ENCODE data around the gene CCDC68. TPM values are rescaled to one million over a fixed set of nuclear protein-coding genes. Genes with fewer than 3 reads are reported as not detected.
"Not testable (repeated sequence)": the region's sequence is repeated elsewhere in the genome, so short reads cannot be mapped to it uniquely, and the experiment has no call there.

CCDC68 gene
- total and polyA plus RNA-seq, 2 experiments from 2014 or later: 0.11 to 0.18 TPM

DNA sequence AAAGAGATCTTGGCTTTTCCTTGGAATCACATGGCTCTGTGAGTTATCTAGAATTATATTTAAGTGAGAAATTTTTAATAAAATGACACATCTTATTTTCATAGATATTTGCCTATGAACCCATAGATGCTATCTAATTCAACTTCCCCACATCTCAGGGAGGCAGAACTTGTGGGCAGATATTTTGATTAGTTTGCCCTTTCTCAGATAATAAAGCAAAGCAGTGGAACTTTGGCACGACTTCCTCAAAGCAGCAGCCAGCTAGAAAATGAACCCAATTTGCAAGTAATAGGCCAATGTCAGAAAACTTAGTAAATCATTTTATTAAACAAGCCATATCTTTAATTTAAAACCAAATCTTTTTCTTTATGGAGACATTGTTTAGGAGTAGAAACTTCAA is 98.3 kb downstream of the CCDC68 start:
- H3K9ac ChIP-seq: no peak overlapping the region
- WGBS, 2 experiments (ENCODE audit: low coverage in 1 of 2, low lambda C conversion rate in 2 of 2, missing lambda C conversion rate in 2 of 2): 36 to 38% methylated on average over 1 of the region's 1 CpG
- no peaks in the 10 kb centered on the region for H3K4me1 ChIP-seq (ENCODE audit: insufficient read depth)
- in situ Hi-C loops (cut with MboI): no loop called here
- no peaks in the 10 kb centered on the region for H3K9me3 ChIP-seq (ENCODE audit: low read depth)
- no peaks in the 10 kb centered on the region for H3K79me2 ChIP-seq (ENCODE audit: insufficient read depth)
- no peaks in the 10 kb centered on the region for H4K20me1 ChIP-seq (ENCODE audit: insufficient read depth)
- no peaks in the 10 kb centered on the region for H3F3A ChIP-seq (ENCODE audit: insufficient read depth)
- no peak for TF ChIP-seq EZH2phosphoT487 (IDR thresholded peaks at IDR 0.05; ENCODE audit: insufficient read depth, low read depth)
- TF ChIP-seq EZH2 (IDR thresholded peaks at IDR 0.05; ENCODE audit: insufficient read depth, poor library complexity, severe bottlenecking): no peak
- no peaks in the 10 kb centered on the region for H3K36me3 ChIP-seq (ENCODE audit: low read depth)
- H3K9me2 ChIP-seq (ENCODE audit: insufficient read depth): no peaks in the 10 kb centered on the region
- H3K27ac ChIP-seq: no peak overlapping the region
- no peak overlapping the region for H3K4me3 ChIP-seq
- DNase-seq: no peak
- no peak overlapping the region for H3K4me2 ChIP-seq (ENCODE audit: unreplicated experiment)
- H3K27me3 ChIP-seq (replicated peaks; ENCODE audit: insufficient read depth): no peaks in the 10 kb centered on the region
- no peak overlapping the region for H2AFZ ChIP-seq

DNA sequence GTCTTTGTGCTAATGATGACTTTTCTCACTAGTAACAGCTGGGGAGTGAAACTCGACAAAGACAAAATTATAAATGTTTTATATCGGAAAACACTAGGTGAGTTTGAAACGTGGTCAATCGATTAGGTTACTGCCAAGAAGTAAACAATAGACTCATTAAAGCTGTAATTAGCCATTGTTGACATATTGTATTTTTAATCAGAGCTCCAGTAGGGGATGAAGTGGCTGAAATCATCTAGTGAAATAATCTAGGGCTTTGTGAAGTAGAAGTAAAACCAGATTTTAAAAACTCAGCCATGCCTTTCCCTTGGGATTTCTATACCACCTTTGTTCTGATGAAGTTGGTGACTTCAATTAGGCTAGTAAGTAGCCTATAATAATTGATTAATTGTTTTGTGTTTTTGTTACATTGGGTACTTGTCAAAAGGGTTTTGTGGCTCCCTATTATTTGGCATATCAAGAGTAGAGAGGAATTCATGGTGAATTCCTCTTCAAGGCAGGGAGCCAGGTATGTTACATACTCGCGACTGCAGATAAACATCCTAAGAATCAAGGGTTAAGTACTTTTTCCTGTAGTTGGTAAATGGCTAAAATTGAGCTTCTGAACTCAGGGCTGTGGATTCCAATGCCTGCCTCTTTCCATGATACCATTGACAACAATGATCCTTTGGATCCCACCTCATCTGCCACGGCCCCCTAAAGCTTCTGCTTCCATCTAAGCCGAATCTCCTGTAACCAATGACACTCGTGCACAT is 99.4 kb downstream of the CCDC68 start:
- DNase-seq: no peak
- Histone ChIP-seq H3K27me3 (replicated peaks; ENCODE audit: insufficient read depth) (no peaks in the 10 kb centered on the region), H3K4me2 (ENCODE audit: unreplicated experiment) (no peak overlapping the region), H3K27ac (no peak overlapping the region), H2AFZ (no peak overlapping the region), H3K79me2 (ENCODE audit: insufficient read depth) (no peaks in the 10 kb centered on the region), H3K9me3 (ENCODE audit: low read depth) (no peaks in the 10 kb centered on the region), H3K9me2 (ENCODE audit: insufficient read depth) (no peaks in the 10 kb centered on the region), H3F3A (ENCODE audit: insufficient read depth) (no peaks in the 10 kb centered on the region), H3K9ac (no peak overlapping the region), H3K4me1 (ENCODE audit: insufficient read depth) (no peaks in the 10 kb centered on the region), H3K36me3 (ENCODE audit: low read depth) (no peaks in the 10 kb centered on the region), H3K4me3 (no peak overlapping the region), H4K20me1 (ENCODE audit: insufficient read depth) (no peaks in the 10 kb centered on the region)
- in situ Hi-C loops (cut with MboI): no loop called here
- TF ChIP-seq EZH2phosphoT487 (IDR thresholded peaks at IDR 0.05; ENCODE audit: insufficient read depth, low read depth) (no peak), EZH2 (IDR thresholded peaks at IDR 0.05; ENCODE audit: insufficient read depth, poor library complexity, severe bottlenecking) (no peak)
- WGBS, 2 experiments (ENCODE audit: low coverage in 1 of 2, low lambda C conversion rate in 2 of 2, missing lambda C conversion rate in 2 of 2): 88% methylated on average over 9 of the region's 9 CpGs

DNA sequence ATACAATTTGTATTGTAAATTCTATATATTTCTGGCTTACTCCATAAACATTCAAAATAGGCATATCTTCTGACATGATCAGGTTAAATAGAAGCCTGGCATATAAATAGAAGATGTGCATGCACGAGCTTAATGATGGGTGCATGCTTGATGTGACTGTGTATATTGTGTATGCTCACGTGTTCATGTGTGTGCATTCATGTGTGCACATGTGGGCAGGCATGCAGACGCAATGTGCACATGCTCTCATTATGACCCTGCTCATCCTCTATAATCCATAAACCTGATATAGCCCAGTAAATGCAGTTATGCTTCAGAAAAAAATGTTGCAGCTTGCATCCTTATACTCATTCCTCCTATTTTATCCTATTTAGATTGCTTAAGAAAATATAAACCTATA is 101.8 kb downstream of the CCDC68 start:
- Histone ChIP-seq H3K9ac (no peak overlapping the region), H3K79me2 (ENCODE audit: insufficient read depth) (no peaks in the 10 kb centered on the region), H3F3A (ENCODE audit: insufficient read depth) (no peaks in the 10 kb centered on the region), H2AFZ (no peak overlapping the region), H3K36me3 (ENCODE audit: low read depth) (no peaks in the 10 kb centered on the region), H3K27ac (no peak overlapping the region), H3K9me2 (ENCODE audit: insufficient read depth) (no peaks in the 10 kb centered on the region), H4K20me1 (ENCODE audit: insufficient read depth) (no peaks in the 10 kb centered on the region), H3K4me1 (ENCODE audit: insufficient read depth) (no peaks in the 10 kb centered on the region), H3K4me3 (no peak overlapping the region), H3K27me3 (replicated peaks; ENCODE audit: insufficient read depth) (no peaks in the 10 kb centered on the region), H3K4me2 (ENCODE audit: unreplicated experiment) (no peak overlapping the region), H3K9me3 (ENCODE audit: low read depth) (no peaks in the 10 kb centered on the region)
- in situ Hi-C loops (cut with MboI): no loop called here
- DNase-seq: no peak
- TF ChIP-seq EZH2 (IDR thresholded peaks at IDR 0.05; ENCODE audit: insufficient read depth, poor library complexity, severe bottlenecking) (no peak), EZH2phosphoT487 (IDR thresholded peaks at IDR 0.05; ENCODE audit: insufficient read depth, low read depth) (no peak)
- 68 to 72% methylated on average over 3 of the region's 3 CpGs for WGBS, 2 experiments (ENCODE audit: low coverage in 1 of 2, low lambda C conversion rate in 2 of 2, missing lambda C conversion rate in 2 of 2)

DNA sequence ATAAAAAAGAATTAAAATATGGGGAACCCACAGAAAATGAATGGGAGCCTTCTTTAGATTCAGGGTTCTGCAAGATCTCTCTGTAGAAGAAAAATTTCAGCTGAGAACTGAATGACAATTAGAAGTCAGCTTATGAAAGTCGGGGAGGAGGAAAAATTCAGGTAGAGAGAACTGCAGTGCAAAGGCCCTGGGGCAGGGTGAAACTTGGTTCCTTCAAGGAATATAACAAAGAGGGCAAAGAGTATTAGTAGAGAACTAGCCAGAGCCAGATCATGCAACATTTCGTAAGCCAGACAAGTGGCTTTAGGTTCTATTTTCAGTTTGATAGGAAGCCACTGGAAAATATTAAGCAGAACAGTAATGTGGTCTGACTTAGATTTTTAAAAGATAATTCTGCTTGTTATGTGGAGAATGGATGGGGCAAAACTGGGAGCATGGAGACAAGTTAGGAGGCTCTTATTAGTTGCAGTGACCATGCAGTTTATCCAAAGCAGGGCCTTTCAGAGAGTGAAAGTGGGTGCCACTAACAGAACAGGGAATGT is 103.1 kb downstream of the CCDC68 start:
- H3F3A ChIP-seq (ENCODE audit: insufficient read depth): no peaks in the 10 kb centered on the region
- no peak for TF ChIP-seq EZH2 (IDR thresholded peaks at IDR 0.05; ENCODE audit: insufficient read depth, poor library complexity, severe bottlenecking)
- no peak for TF ChIP-seq EZH2phosphoT487 (IDR thresholded peaks at IDR 0.05; ENCODE audit: insufficient read depth, low read depth)
- WGBS, 2 experiments (ENCODE audit: low coverage in 1 of 2, low lambda C conversion rate in 2 of 2, missing lambda C conversion rate in 2 of 2): 70 to 86% methylated on average over 2 of the region's 2 CpGs
- H3K4me1 ChIP-seq (ENCODE audit: insufficient read depth): no peaks in the 10 kb centered on the region
- H3K27me3 ChIP-seq (replicated peaks; ENCODE audit: insufficient read depth): no peaks in the 10 kb centered on the region
- H3K4me3 ChIP-seq: no peak overlapping the region
- no peaks in the 10 kb centered on the region for H3K9me2 ChIP-seq (ENCODE audit: insufficient read depth)
- in situ Hi-C loops (cut with MboI): no loop called here
- no peaks in the 10 kb centered on the region for H4K20me1 ChIP-seq (ENCODE audit: insufficient read depth)
- H3K9me3 ChIP-seq (ENCODE audit: low read depth): no peaks in the 10 kb centered on the region
- no peak overlapping the region for H2AFZ ChIP-seq
- H3K27ac ChIP-seq: no peak overlapping the region
- no peak overlapping the region for H3K9ac ChIP-seq
- H3K79me2 ChIP-seq (ENCODE audit: insufficient read depth): no peaks in the 10 kb centered on the region
- H3K4me2 ChIP-seq (ENCODE audit: unreplicated experiment): no peak overlapping the region
- DNase-seq: no peak
- no peaks in the 10 kb centered on the region for H3K36me3 ChIP-seq (ENCODE audit: low read depth)

DNA sequence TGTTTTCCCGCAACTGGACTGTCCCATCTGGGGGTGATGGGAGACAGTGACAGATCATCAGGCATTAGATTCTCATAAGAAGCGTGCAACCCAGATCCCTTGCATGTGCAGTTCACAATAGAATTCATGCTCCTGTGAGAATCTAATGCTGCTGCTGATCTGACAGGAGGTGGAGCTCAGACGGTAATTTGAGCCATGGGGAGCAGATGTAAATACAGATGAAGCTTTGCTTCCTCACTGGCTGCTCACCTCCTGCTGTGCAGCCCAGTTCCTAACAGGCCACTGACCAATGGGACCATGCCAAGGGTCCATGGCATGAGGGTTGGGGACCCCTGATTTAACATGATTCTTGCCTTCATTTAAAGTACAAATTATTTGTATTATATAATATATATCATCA is 104.2 kb downstream of the CCDC68 start:
- H3K4me3 ChIP-seq; H3K4me2 ChIP-seq (ENCODE audit: unreplicated experiment); H3F3A ChIP-seq (ENCODE audit: insufficient read depth); H3K36me3 ChIP-seq (ENCODE audit: low read depth); in situ Hi-C loops (cut with MboI); H2AFZ ChIP-seq; H4K20me1 ChIP-seq (ENCODE audit: insufficient read depth); H3K27ac ChIP-seq; H3K4me1 ChIP-seq (ENCODE audit: insufficient read depth); DNase-seq; H3K27me3 ChIP-seq (replicated peaks; ENCODE audit: insufficient read depth); H3K9me3 ChIP-seq (ENCODE audit: low read depth); H3K79me2 ChIP-seq (ENCODE audit: insufficient read depth); H3K9ac ChIP-seq; H3K9me2 ChIP-seq (ENCODE audit: insufficient read depth): not testable (repeated sequence)
- WGBS, 2 experiments (ENCODE audit: low coverage in 1 of 2, low lambda C conversion rate in 2 of 2, missing lambda C conversion rate in 2 of 2): 89 to 93% methylated on average over 3 of the region's 3 CpGs

Measured in GM23248 (cell line).